Progenitor cell of endocrine pancreas (in vitro differentiated cells): Measurements from ENCODE around the gene CYP4F3. TPM values are rescaled to one million over a fixed set of nuclear protein-coding genes. Genes with fewer than 3 reads are reported as not detected.
"Not testable (repeated sequence)": the region's sequence is repeated elsewhere in the genome, so short reads cannot be mapped to it uniquely, and the experiment has no call there.

Experiments
- DNase-seq: peaks from one replicate; pipeline ENCODE4 v3.0.0; 2021; ENCODE audit warnings: low spot score; ENCODE audit not compliant: unreplicated experiment
- H3K27ac Mint-ChIP-seq: 2 replicates; pipeline ENCODE4 v1.8.0; 2021; ENCODE audit warnings: mild to moderate bottlenecking, moderate library complexity, mixed read lengths
- H3K27me3 Mint-ChIP-seq: 2 replicates; pipeline ENCODE4 v1.8.0; 2021; ENCODE audit warnings: mixed read lengths
- H3K36me3 Mint-ChIP-seq: 2 replicates; pipeline ENCODE4 v1.8.0; 2022; ENCODE audit warnings: mixed read lengths; ENCODE audit not compliant: insufficient read depth
- H3K4me1 Mint-ChIP-seq: 2 replicates; pipeline ENCODE4 v1.8.0; 2021; ENCODE audit warnings: low read depth, mixed read lengths
- H3K4me3 Mint-ChIP-seq: 2 replicates; pipeline ENCODE4 v1.8.0; 2021; ENCODE audit warnings: low read depth, mild to moderate bottlenecking, moderate library complexity, mixed read lengths
- H3K9me3 Mint-ChIP-seq: 2 replicates; pipeline ENCODE4 v1.8.0; 2021; ENCODE audit warnings: low read depth, mixed read lengths
- CTCF ChIP-seq: fragments of 200-600 bp; sonication (generic); IDR thresholded peaks from one replicate; pipeline ENCODE4 v1.5.0; 2021; ENCODE audit warnings: antibody characterized with exemption, mild to moderate bottlenecking; ENCODE audit not compliant: unreplicated experiment
- total RNA-seq: library from RNA; stranded (reverse); gene quantifications from 2 replicates; pipeline ENCODE4 v1.2.1, GENCODE V29; 2021

The CYP4F3 gene
- total RNA-seq, 1 donor from 2014 or later: not detected

GRCh38 chr19:15679089-15679488, 38.4 kb downstream of the CYP4F3 start:
- Mint-ChIP-seq H3K4me1 (no peaks in the 10 kb centered on the region), H3K4me3 (no peak overlapping the region), H3K9me3 (peaks cover 72% of the 10 kb centered on the region), H3K36me3 (peaks cover 2% of the 10 kb centered on the region), H3K27ac (no peak overlapping the region), H3K27me3 (no peaks in the 10 kb centered on the region)
- TF ChIP-seq CTCF: no peak
- DNase-seq: no peak

GRCh38 chr19:15679865-15680264, 39.2 kb downstream of the CYP4F3 start:
- not testable (repeated sequence) for H3K36me3 Mint-ChIP-seq

GRCh38 chr19:15680478-15681322, 40.0 kb downstream of the CYP4F3 start:
- Mint-ChIP-seq H3K4me1 (no peaks in the 10 kb centered on the region), H3K27me3 (no peaks in the 10 kb centered on the region), H3K27ac (no peak overlapping the region), H3K4me3 (no peak overlapping the region), H3K36me3 (peaks cover 2% of the 10 kb centered on the region), H3K9me3 (peaks cover 71% of the 10 kb centered on the region)
- DNase-seq: no peak
- no peak for TF ChIP-seq CTCF

More at GRCh38 chr19:15679865-15680264, 39.2 kb downstream of the CYP4F3 start:
- H3K4me3 Mint-ChIP-seq, H3K27me3 Mint-ChIP-seq, DNase-seq, H3K4me1 Mint-ChIP-seq, H3K27ac Mint-ChIP-seq: not testable (repeated sequence)
- H3K9me3 Mint-ChIP-seq: peaks cover 71% of the 10 kb centered on the region

- Mint-ChIP-seq H3K4me1 (no peaks in the 10 kb centered on the region), H3K36me3 (peaks cover 4% of the 10 kb centered on the region), H3K27ac (no peak overlapping the region), H3K4me3 (no peak overlapping the region), H3K9me3 (peaks cover 78% of the 10 kb centered on the region), H3K27me3 (no peaks in the 10 kb centered on the region)
- no peak for TF ChIP-seq CTCF
- DNase-seq: no peak
Measured at GRCh38 chr19:15683411-15683810, 42.7 kb downstream of the CYP4F3 start.

GRCh38 chr19:15684828-15685227, 44.1 kb downstream of the CYP4F3 start:
- Mint-ChIP-seq H3K36me3 (peaks cover 4% of the 10 kb centered on the region), H3K4me3 (no peak overlapping the region), H3K27me3 (no peaks in the 10 kb centered on the region), H3K4me1 (no peaks in the 10 kb centered on the region), H3K27ac (no peak overlapping the region), H3K9me3 (peaks cover 81% of the 10 kb centered on the region)
- no peak for TF ChIP-seq CTCF
- DNase-seq: no peak

- Mint-ChIP-seq H3K9me3 (peaks cover 39% of the 10 kb centered on the region), H3K4me1 (no peaks in the 10 kb centered on the region), H3K27me3 (no peaks in the 10 kb centered on the region), H3K4me3 (no peak overlapping the region), H3K27ac (no peak overlapping the region), H3K36me3 (peaks cover 2% of the 10 kb centered on the region)
- no peak for TF ChIP-seq CTCF
- no peak for DNase-seq
Measured at GRCh38 chr19:15696654-15697194, 56.0 kb downstream of the CYP4F3 start.
